ENCODE measurements around the gene POLR1E.

- TF ChIP-seq, protein P1, sequence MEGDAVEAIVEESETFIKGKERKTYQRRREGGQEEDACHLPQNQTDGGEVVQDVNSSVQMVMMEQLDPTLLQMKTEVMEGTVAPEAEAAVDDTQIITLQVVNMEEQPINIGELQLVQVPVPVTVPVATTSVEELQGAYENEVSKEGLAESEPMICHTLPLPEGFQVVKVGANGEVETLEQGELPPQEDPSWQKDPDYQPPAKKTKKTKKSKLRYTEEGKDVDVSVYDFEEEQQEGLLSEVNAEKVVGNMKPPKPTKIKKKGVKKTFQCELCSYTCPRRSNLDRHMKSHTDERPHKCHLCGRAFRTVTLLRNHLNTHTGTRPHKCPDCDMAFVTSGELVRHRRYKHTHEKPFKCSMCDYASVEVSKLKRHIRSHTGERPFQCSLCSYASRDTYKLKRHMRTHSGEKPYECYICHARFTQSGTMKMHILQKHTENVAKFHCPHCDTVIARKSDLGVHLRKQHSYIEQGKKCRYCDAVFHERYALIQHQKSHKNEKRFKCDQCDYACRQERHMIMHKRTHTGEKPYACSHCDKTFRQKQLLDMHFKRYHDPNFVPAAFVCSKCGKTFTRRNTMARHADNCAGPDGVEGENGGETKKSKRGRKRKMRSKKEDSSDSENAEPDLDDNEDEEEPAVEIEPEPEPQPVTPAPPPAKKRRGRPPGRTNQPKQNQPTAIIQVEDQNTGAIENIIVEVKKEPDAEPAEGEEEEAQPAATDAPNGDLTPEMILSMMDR (IDR thresholded peaks at IDR 0.05 in 4 of 5, conservative IDR thresholded peaks at IDR 0.05 in 1 of 5), result no peak
- no peak for TF ChIP-seq POLR2A (IDR thresholded peaks at IDR 0.05)
Measured at GRCh38 chr9:37540634-37541033, 54.9 kb downstream of the POLR1E start.
